GM12873 (cell line): ENCODE results near the gene BICRA.

Experiments
- CTCF ChIP-seq: IDR thresholded peaks from 2 replicates; pipeline ENCODE4 v1.5.1; 2012; ENCODE audit warnings: low read depth, mild to moderate bottlenecking, moderate library complexity, low read length, control low read depth; ENCODE audit not compliant: insufficient read depth; ENCODE audit errors: missing control alignments

Gene BICRA

GRCh38 chr19:47608074-47608918 is 638 bp upstream of the BICRA start:
- peak; percentile 47 for TF ChIP-seq CTCF

GRCh38 chr19:47609906-47610894 is 1.3 kb downstream of the BICRA start:
- no peak for TF ChIP-seq CTCF

GRCh38 chr19:47610902-47611301 is 2.0 kb downstream of the BICRA start:
- no peak for TF ChIP-seq CTCF

GRCh38 chr19:47613165-47614020 is 4.5 kb downstream of the BICRA start:
- no peak for TF ChIP-seq CTCF

GRCh38 chr19:47614021-47614295 is 5.0 kb downstream of the BICRA start:
- TF ChIP-seq CTCF = no peak

GRCh38 chr19:47614559-47614958 is 5.6 kb downstream of the BICRA start:
- no peak for TF ChIP-seq CTCF

GRCh38 chr19:47615230-47615629 is 6.3 kb downstream of the BICRA start:
- no peak for TF ChIP-seq CTCF
